ENCODE data around the gene C16orf96.
A peak's percentile ranks its signal among the peaks of the same experiment; 100 is the strongest.

Gene C16orf96

GRCh38 chr16:4626396-4626795 is 70.3 kb downstream of the C16orf96 start:
- Histone ChIP-seq H3K9ac (ENCODE audit: low read length) (peak overlapping the region; percentile 87; the same call in 1 of the 2 replicates), H3K36me3 (ENCODE audit: insufficient read depth, low read length) (peaks cover 17% of the 10 kb centered on the region), H3K27ac (ENCODE audit: low read depth, low read length, poor library complexity, severe bottlenecking) (peak overlapping the region; percentile 69), H4K20me1 (ENCODE audit: insufficient read depth, low read length) (no peaks in the 10 kb centered on the region), H3K4me2 (ENCODE audit: low read length) (peak overlapping the region; percentile 99), H3K79me2 (ENCODE audit: insufficient read depth, low read length) (peaks cover 45% of the 10 kb centered on the region), H3F3A (ENCODE audit: insufficient read depth, low read length) (no peaks in the 10 kb centered on the region), H3K27me3 (ENCODE audit: insufficient read depth, low read length) (no peaks in the 10 kb centered on the region), H3K9me3 (ENCODE audit: low read length) (no peaks in the 10 kb centered on the region), H3K4me1 (ENCODE audit: insufficient read depth, low read length, severe bottlenecking) (peaks cover 22% of the 10 kb centered on the region), H3K4me3 (ENCODE audit: low read depth, low read length, poor library complexity, severe bottlenecking) (peak overlapping the region; percentile 92), H3K9me2 (ENCODE audit: low read depth, low read length) (no peaks in the 10 kb centered on the region), H2AFZ (ENCODE audit: low read length) (no peak overlapping the region)
- TF ChIP-seq, protein P1, sequence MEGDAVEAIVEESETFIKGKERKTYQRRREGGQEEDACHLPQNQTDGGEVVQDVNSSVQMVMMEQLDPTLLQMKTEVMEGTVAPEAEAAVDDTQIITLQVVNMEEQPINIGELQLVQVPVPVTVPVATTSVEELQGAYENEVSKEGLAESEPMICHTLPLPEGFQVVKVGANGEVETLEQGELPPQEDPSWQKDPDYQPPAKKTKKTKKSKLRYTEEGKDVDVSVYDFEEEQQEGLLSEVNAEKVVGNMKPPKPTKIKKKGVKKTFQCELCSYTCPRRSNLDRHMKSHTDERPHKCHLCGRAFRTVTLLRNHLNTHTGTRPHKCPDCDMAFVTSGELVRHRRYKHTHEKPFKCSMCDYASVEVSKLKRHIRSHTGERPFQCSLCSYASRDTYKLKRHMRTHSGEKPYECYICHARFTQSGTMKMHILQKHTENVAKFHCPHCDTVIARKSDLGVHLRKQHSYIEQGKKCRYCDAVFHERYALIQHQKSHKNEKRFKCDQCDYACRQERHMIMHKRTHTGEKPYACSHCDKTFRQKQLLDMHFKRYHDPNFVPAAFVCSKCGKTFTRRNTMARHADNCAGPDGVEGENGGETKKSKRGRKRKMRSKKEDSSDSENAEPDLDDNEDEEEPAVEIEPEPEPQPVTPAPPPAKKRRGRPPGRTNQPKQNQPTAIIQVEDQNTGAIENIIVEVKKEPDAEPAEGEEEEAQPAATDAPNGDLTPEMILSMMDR (IDR thresholded peaks at IDR 0.05; ENCODE audit: low read length), result no peak
- TF ChIP-seq EZH2 (IDR thresholded peaks at IDR 0.05; ENCODE audit: borderline replicate concordance, low read length), result no peak

GRCh38 chr16:4628283-4628682 is 72.1 kb downstream of the C16orf96 start:
- TF ChIP-seq, protein P1 (IDR thresholded peaks at IDR 0.05; ENCODE audit: low read length), result no peak
- TF ChIP-seq EZH2 (IDR thresholded peaks at IDR 0.05; ENCODE audit: borderline replicate concordance, low read length), result no peak
- no peak overlapping the region for H3K27ac ChIP-seq (ENCODE audit: low read depth, low read length, poor library complexity, severe bottlenecking)
- H3K9me2 ChIP-seq (ENCODE audit: low read depth, low read length), result no peaks in the 10 kb centered on the region
- peaks cover 22% of the 10 kb centered on the region for H3K4me1 ChIP-seq (ENCODE audit: insufficient read depth, low read length, severe bottlenecking)
- H4K20me1 ChIP-seq (ENCODE audit: insufficient read depth, low read length), result no peaks in the 10 kb centered on the region
- H3F3A ChIP-seq (ENCODE audit: insufficient read depth, low read length), result no peaks in the 10 kb centered on the region
- H3K4me3 ChIP-seq (ENCODE audit: low read depth, low read length, poor library complexity, severe bottlenecking), result no peak overlapping the region
- H3K9me3 ChIP-seq (ENCODE audit: low read length), result no peaks in the 10 kb centered on the region
- no peak overlapping the region for H3K4me2 ChIP-seq (ENCODE audit: low read length)
- no peak overlapping the region for H2AFZ ChIP-seq (ENCODE audit: low read length)
- no peaks in the 10 kb centered on the region for H3K27me3 ChIP-seq (ENCODE audit: insufficient read depth, low read length)
- no peak overlapping the region for H3K9ac ChIP-seq (ENCODE audit: low read length)
- H3K79me2 ChIP-seq (ENCODE audit: insufficient read depth, low read length), result peaks cover 54% of the 10 kb centered on the region
- H3K36me3 ChIP-seq (ENCODE audit: insufficient read depth, low read length), result peaks cover 18% of the 10 kb centered on the region

GRCh38 chr16:4631444-4631843 is 75.3 kb downstream of the C16orf96 start:
- Histone ChIP-seq H4K20me1 (ENCODE audit: insufficient read depth, low read length) (no peaks in the 10 kb centered on the region), H3K4me3 (ENCODE audit: low read depth, low read length, poor library complexity, severe bottlenecking) (no peak overlapping the region), H3K79me2 (ENCODE audit: insufficient read depth, low read length) (peaks cover 40% of the 10 kb centered on the region)

More at GRCh38 chr16:4631444-4631843, 75.3 kb downstream of the C16orf96 start:
- no peak for TF ChIP-seq EZH2 (IDR thresholded peaks at IDR 0.05; ENCODE audit: borderline replicate concordance, low read length)
- TF ChIP-seq, protein P1 (IDR thresholded peaks at IDR 0.05; ENCODE audit: low read length), result no peak
- H3K4me2 ChIP-seq (ENCODE audit: low read length), result no peak overlapping the region
- H3K27me3 ChIP-seq (ENCODE audit: insufficient read depth, low read length), result no peaks in the 10 kb centered on the region
- H3K9ac ChIP-seq (ENCODE audit: low read length), result no peak overlapping the region
- H3K36me3 ChIP-seq (ENCODE audit: insufficient read depth, low read length), result peaks cover 21% of the 10 kb centered on the region
- H3K4me1 ChIP-seq (ENCODE audit: insufficient read depth, low read length, severe bottlenecking), result peaks cover 5% of the 10 kb centered on the region
- H3F3A ChIP-seq (ENCODE audit: insufficient read depth, low read length), result no peaks in the 10 kb centered on the region
- no peaks in the 10 kb centered on the region for H3K9me2 ChIP-seq (ENCODE audit: low read depth, low read length)
- no peaks in the 10 kb centered on the region for H3K9me3 ChIP-seq (ENCODE audit: low read length)
- H2AFZ ChIP-seq (ENCODE audit: low read length), result no peak overlapping the region
- no peak overlapping the region for H3K27ac ChIP-seq (ENCODE audit: low read depth, low read length, poor library complexity, severe bottlenecking)

All from OCI-LY1 (cell line).